GM18508 (cell line): Measurements from ENCODE around the gene KLKB1.

Source experiments
- ATAC-seq: cut with Tn5 transposase; IDR thresholded peaks from one replicate; pipeline ENCODE4 v1.9.1; 2021; ENCODE audit warnings: moderate number of reproducible peaks; ENCODE audit not compliant: insufficient read depth, unreplicated experiment

The KLKB1 gene

GRCh38 chr4:186227221-186227620 lies at the start of gene KLKB1:
KLKB1 (plus strand) TSS chr4:186227507; CDS start chr4:186228196, 689 bp downstream.
- no peak for ATAC-seq

- ATAC-seq: no peak
Measured at GRCh38 chr4:186188107-186188506, 39.2 kb upstream of the KLKB1 start.

GRCh38 chr4:186189656-186190055 lies 37.7 kb upstream of the KLKB1 start:
- no peak for ATAC-seq

GRCh38 chr4:186190581-186191199 lies 36.6 kb upstream of the KLKB1 start:
- ATAC-seq: peak; percentile 22

GRCh38 chr4:186191200-186192065 lies 35.9 kb upstream of the KLKB1 start, which contains the start of gene CYP4V2:
CYP4V2 (plus strand) TSS chr4:186191567; CDS start chr4:186191824, 257 bp downstream.
- peak; percentile 75 for ATAC-seq

GRCh38 chr4:186192066-186192612 lies 35.2 kb upstream of the KLKB1 start:
- ATAC-seq: no peak

GRCh38 chr4:186193851-186194250 lies 33.5 kb upstream of the KLKB1 start:
- no peak for ATAC-seq

- ATAC-seq: no peak
Measured at GRCh38 chr4:186196063-186196462, 31.2 kb upstream of the KLKB1 start.

- no peak for ATAC-seq
Measured at GRCh38 chr4:186200516-186200915, 26.8 kb upstream of the KLKB1 start.

GRCh38 chr4:186201010-186201409 lies 26.3 kb upstream of the KLKB1 start:
- no peak for ATAC-seq

- ATAC-seq: no peak
Measured at GRCh38 chr4:186201535-186202230, 25.6 kb upstream of the KLKB1 start.

- ATAC-seq: no peak
Measured at GRCh38 chr4:186202490-186203140, 24.7 kb upstream of the KLKB1 start.

- no peak for ATAC-seq
Measured at GRCh38 chr4:186203406-186203805, 23.9 kb upstream of the KLKB1 start.

- ATAC-seq: no peak
Measured at GRCh38 chr4:186204103-186204559, 23.2 kb upstream of the KLKB1 start.

GRCh38 chr4:186204686-186205085 lies 22.6 kb upstream of the KLKB1 start:
- ATAC-seq: no peak

- ATAC-seq: no peak
Measured at GRCh38 chr4:186205156-186205555, 22.2 kb upstream of the KLKB1 start.

GRCh38 chr4:186216465-186217024 lies 10.8 kb upstream of the KLKB1 start:
- no peak for ATAC-seq

GRCh38 chr4:186217733-186218293 lies 9.5 kb upstream of the KLKB1 start:
- ATAC-seq: no peak

- ATAC-seq: no peak
Measured at GRCh38 chr4:186221624-186222023, 5.7 kb upstream of the KLKB1 start.
